HepG2 (cell line): ENCODE results near the gene ACOT8. TPM values are rescaled to one million over a fixed set of nuclear protein-coding genes. Genes with fewer than 3 reads are reported as not detected.

Experiments used
- AKNA ChIP-seq: sonication (generic); formaldehyde crosslinking; IDR thresholded peaks from 2 replicates; pipeline ENCODE4 v1.4.0; 2020; ENCODE audit warnings: missing genetic modification reagents, borderline replicate concordance
- ATF2 ChIP-seq: sonication (generic); formaldehyde crosslinking; IDR thresholded peaks from 2 replicates; pipeline ENCODE4 v1.4.0; 2020; ENCODE audit warnings: missing genetic modification reagents
- CAMTA2 ChIP-seq: sonication (generic); formaldehyde crosslinking; IDR thresholded peaks from 2 replicates; pipeline ENCODE4 v1.4.0; 2020; ENCODE audit warnings: mild to moderate bottlenecking, missing genetic modification reagents, borderline replicate concordance
- CBX2 ChIP-seq, 2 experiments: fragments of 200-600 bp in 1 of 2; sonication (generic); formaldehyde crosslinking in 1 of 2; IDR thresholded peaks; 2 replicates each; pipeline versions ENCODE4 v1.7.0 to v1.8.1; 2018 to 2022; ENCODE audit warnings: low read depth in 2 of 2, low read length in 1 of 2, mild to moderate bottlenecking in 1 of 2, missing genetic modification reagents in 1 of 2
- DMAP1 ChIP-seq: IDR thresholded peaks from 2 replicates; pipeline ENCODE4 v1.6.1; 2016
- EP300 ChIP-seq, 3 experiments: sonication (generic) in 1 of 3; formaldehyde crosslinking in 1 of 3; IDR thresholded peaks; 2 replicates each; pipeline versions ENCODE4 v1.5.1 to v1.6.1; 2011 to 2020; ENCODE audit warnings: low read depth in 2 of 3, low read length in 2 of 3, borderline replicate concordance in 1 of 3, improper control_type of control experiment in 1 of 3, mild to moderate bottlenecking in 1 of 3, missing genetic modification reagents in 1 of 3, moderate library complexity in 1 of 3
- ETV6 ChIP-seq: sonication (generic); formaldehyde crosslinking; conservative IDR thresholded peaks from 2 replicates; pipeline ENCODE4 v1.4.0; 2020; ENCODE audit warnings: missing genetic modification reagents
- HDAC1 ChIP-seq: sonication (generic); formaldehyde crosslinking; IDR thresholded peaks from 2 replicates; pipeline ENCODE4 v1.5.1; 2020; ENCODE audit warnings: mild to moderate bottlenecking, missing genetic modification reagents
- HDAC2 ChIP-seq: sonication (generic); formaldehyde crosslinking; IDR thresholded peaks from 2 replicates; pipeline ENCODE4 v1.4.0; 2020; ENCODE audit warnings: missing genetic modification reagents
- KMT2B ChIP-seq: IDR thresholded peaks from 2 replicates; pipeline ENCODE4 v1.6.1; 2016; ENCODE audit warnings: missing genetic modification reagents, missing compliant biosample characterization
- NFIC ChIP-seq: IDR thresholded peaks from 2 replicates; pipeline ENCODE4 v1.6.1; 2012; ENCODE audit warnings: mild to moderate bottlenecking, low read length, inconsistent platforms
- NFYC ChIP-seq: IDR thresholded peaks from 2 replicates; pipeline ENCODE4 v1.6.1; 2016; ENCODE audit warnings: missing genetic modification reagents, missing compliant biosample characterization
- PCBP2 ChIP-seq: fragments of 200-400 bp; formaldehyde crosslinking; optimal IDR thresholded peaks from 2 replicates; pipeline ENCODE3; 2018; ENCODE audit warnings: low read length, low read depth; ENCODE audit not compliant: poor library complexity, severe bottlenecking
- RFXANK ChIP-seq: IDR thresholded peaks from 2 replicates; pipeline ENCODE4 v1.6.1; 2016
- TSC22D2 ChIP-seq: sonication (generic); formaldehyde crosslinking; IDR thresholded peaks from 2 replicates; pipeline ENCODE4 v1.5.1; 2020; ENCODE audit warnings: missing genetic modification reagents, mild to moderate bottlenecking, borderline replicate concordance
- ZBTB21 ChIP-seq: sonication (generic); formaldehyde crosslinking; IDR thresholded peaks from 2 replicates; pipeline ENCODE4 v1.4.0; 2020; ENCODE audit warnings: missing genetic modification reagents
- ZNF136 ChIP-seq: sonication (generic); formaldehyde crosslinking; IDR thresholded peaks from 2 replicates; pipeline ENCODE4 v1.8.1; 2022; ENCODE audit warnings: low read depth, mild to moderate bottlenecking, moderate library complexity, missing genetic modification reagents
- ZNF225 ChIP-seq: sonication (generic); formaldehyde crosslinking; IDR thresholded peaks from 2 replicates; pipeline ENCODE4 v1.4.0; 2020; ENCODE audit warnings: mild to moderate bottlenecking, missing genetic modification reagents
- ZSCAN25 ChIP-seq: sonication (generic); formaldehyde crosslinking; IDR thresholded peaks from 2 replicates; pipeline ENCODE4 v1.8.0; 2022; ENCODE audit warnings: mild to moderate bottlenecking, missing genetic modification reagents
- ZSCAN30 ChIP-seq: sonication (generic); formaldehyde crosslinking; IDR thresholded peaks from 2 replicates; pipeline ENCODE4 v1.5.0; 2020; ENCODE audit warnings: mild to moderate bottlenecking, missing genetic modification reagents
- polyA plus RNA-seq, 8 experiments: library from polyadenylated mRNA; depleted of rRNA in 3 of 8; stranded (reverse) in 7 of 8; unstranded in 1 of 8; fragments of >200 nt; fragmentation: Illumina TruSeq in 4 of 8; extraction: Trizol in 4 of 8; gene quantifications; 2 replicates each; pipeline versions ENCODE4 v1.2.1 to v1.2.3, GENCODE V29; 2011 to 2016; ENCODE audit warnings: low read depth in 4 of 8, missing spikeins in 1 of 8, mixed read lengths in 1 of 8; ENCODE audit not compliant: insufficient read depth in 1 of 8
- total RNA-seq, 5 experiments: library from RNA; depleted of rRNA; stranded (reverse); fragments of >200 nt; fragmentation: Illumina TruSeq; extraction: Trizol; gene quantifications; 2 replicates each; pipeline ENCODE4 v1.2.3, GENCODE V29; 2016; ENCODE audit warnings: low read depth in 1 of 5
- TF ChIP-seq, protein P1 (sequence below): sonication (generic); formaldehyde crosslinking; IDR thresholded peaks from 2 replicates; pipeline ENCODE4 v1.4.0; 2020; ENCODE audit warnings: missing genetic modification reagents
- TF ChIP-seq, protein P2 (sequence below): sonication (generic); formaldehyde crosslinking; IDR thresholded peaks from 2 replicates; pipeline ENCODE4 v1.5.0; 2020; ENCODE audit warnings: missing genetic modification reagents, mild to moderate bottlenecking, borderline replicate concordance

Gene ACOT8
- total and polyA plus RNA-seq, 2 of the 13 experiments (the other 11 are each of a cell fraction or from before 2014, with no cell fraction given), result 31.4 to 45.5 TPM

- TF ChIP-seq EP300 (IDR thresholded peaks at IDR 0.05; ENCODE audit: low read depth in 2 of 2, low read length in 2 of 2), result no peak
- no peak for TF ChIP-seq EP300 (CRISPR knock-in tag; IDR thresholded peaks at IDR 0.05; ENCODE audit: borderline replicate concordance)
- TF ChIP-seq HDAC2 (CRISPR knock-in tag), result no peak
- TF ChIP-seq TSC22D2 (CRISPR knock-in tag), result no peak
- TF ChIP-seq ATF2 (CRISPR knock-in tag), result no peak
- TF ChIP-seq, protein P1, sequence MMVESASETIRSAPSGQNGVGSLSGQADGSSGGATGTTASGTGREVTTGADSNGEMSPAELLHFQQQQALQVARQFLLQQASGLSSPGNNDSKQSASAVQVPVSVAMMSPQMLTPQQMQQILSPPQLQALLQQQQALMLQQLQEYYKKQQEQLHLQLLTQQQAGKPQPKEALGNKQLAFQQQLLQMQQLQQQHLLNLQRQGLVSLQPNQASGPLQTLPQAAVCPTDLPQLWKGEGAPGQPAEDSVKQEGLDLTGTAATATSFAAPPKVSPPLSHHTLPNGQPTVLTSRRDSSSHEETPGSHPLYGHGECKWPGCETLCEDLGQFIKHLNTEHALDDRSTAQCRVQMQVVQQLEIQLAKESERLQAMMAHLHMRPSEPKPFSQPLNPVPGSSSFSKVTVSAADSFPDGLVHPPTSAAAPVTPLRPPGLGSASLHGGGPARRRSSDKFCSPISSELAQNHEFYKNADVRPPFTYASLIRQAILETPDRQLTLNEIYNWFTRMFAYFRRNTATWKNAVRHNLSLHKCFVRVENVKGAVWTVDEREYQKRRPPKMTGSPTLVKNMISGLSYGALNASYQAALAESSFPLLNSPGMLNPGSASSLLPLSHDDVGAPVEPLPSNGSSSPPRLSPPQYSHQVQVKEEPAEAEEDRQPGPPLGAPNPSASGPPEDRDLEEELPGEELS (CRISPR knock-in tag), result no peak
- TF ChIP-seq DMAP1, result no peak
- no peak for TF ChIP-seq ETV6 (CRISPR knock-in tag)
- TF ChIP-seq AKNA, result no peak
- TF ChIP-seq RFXANK (CRISPR knock-in tag), result no peak
- no peak for TF ChIP-seq PCBP2
- TF ChIP-seq ZSCAN30, result no peak
- TF ChIP-seq KMT2B, result no peak
- TF ChIP-seq ZBTB21 (CRISPR knock-in tag), result no peak
- TF ChIP-seq, protein P2, sequence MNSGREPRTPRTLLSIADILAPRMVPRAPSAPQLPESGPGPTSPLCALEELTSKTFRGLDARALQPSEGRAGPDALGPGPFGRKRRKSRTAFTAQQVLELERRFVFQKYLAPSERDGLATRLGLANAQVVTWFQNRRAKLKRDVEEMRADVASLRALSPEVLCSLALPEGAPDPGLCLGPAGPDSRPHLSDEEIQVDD (CRISPR knock-in tag), result no peak
- no peak for TF ChIP-seq ZSCAN25
- TF ChIP-seq NFIC, result no peak
- no peak for TF ChIP-seq NFYC (CRISPR knock-in tag)
- no peak for TF ChIP-seq ZNF225
- TF ChIP-seq CAMTA2 (CRISPR knock-in tag), result peak; percentile 75; the same call in 1 of the 2 replicates
- TF ChIP-seq HDAC1 (CRISPR knock-in tag), result no peak
- no peak for TF ChIP-seq ZNF136 (CRISPR knock-in tag)
- TF ChIP-seq CBX2 (IDR thresholded peaks at IDR 0.05; ENCODE audit: low read depth, low read length), result no peak
- TF ChIP-seq CBX2 (CRISPR knock-in tag; IDR thresholded peaks at IDR 0.05; ENCODE audit: low read depth), result no peak
Observed at GRCh38 chr20:45827030-45827652, 30.1 kb downstream of the ACOT8 start, which contains the start of gene TNNC2 (continued).
